Sigmoid colon (tissue), 4 donors: Measurements from ENCODE around the gene FUT9.

ENCODE experiments used
- EP300 ChIP-seq, 4 donors: sonication (generic); formaldehyde crosslinking; IDR thresholded peaks; one replicate each; pipeline ENCODE4 v1.6.1; 2017; ENCODE audit warnings: antibody characterized with exemption in 4 of 4
- POLR2A ChIP-seq, 2 donors: fragments of 450-650 bp; IDR thresholded peaks; one replicate each; pipeline ENCODE4 v1.6.1; 2016; ENCODE audit warnings: antibody characterized with exemption in 2 of 2, mild to moderate bottlenecking in 2 of 2, moderate library complexity in 2 of 2
- POLR2AphosphoS5 ChIP-seq, 4 donors: sonication (generic); formaldehyde crosslinking; IDR thresholded peaks; one replicate each; pipeline ENCODE4 v1.6.1; 2017; ENCODE audit warnings: antibody characterized with exemption in 4 of 4
- TF ChIP-seq, protein P1 (sequence below), 4 experiments: fragments of 450-650 bp in 3 of 4; fragments of 200-600 bp in 1 of 4; IDR thresholded peaks; one replicate each; pipeline ENCODE4 v1.5.1; 2016 to 2019; ENCODE audit warnings: antibody characterized with exemption in 4 of 4, mild to moderate bottlenecking in 3 of 4, moderate library complexity in 2 of 4

DNA sequence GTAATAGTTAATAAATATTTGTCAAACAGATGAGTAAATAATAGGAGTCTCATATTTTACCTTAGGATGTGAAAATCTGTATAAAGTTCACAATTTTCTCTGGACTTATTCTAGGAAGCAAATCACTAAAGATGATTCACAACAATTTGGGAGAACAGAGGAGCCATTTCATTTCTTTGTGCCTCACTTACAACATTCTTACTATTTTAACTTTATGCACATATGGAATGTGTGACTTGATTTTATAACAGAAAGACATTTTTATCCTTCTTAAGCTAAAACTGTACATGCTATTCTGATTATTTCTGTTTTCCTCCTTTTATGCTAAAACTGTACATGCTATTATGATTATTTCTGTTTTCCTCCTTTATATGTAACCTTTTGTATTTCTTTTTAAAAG is 83.3 kb downstream of the FUT9 start:
- TF ChIP-seq, protein P1, sequence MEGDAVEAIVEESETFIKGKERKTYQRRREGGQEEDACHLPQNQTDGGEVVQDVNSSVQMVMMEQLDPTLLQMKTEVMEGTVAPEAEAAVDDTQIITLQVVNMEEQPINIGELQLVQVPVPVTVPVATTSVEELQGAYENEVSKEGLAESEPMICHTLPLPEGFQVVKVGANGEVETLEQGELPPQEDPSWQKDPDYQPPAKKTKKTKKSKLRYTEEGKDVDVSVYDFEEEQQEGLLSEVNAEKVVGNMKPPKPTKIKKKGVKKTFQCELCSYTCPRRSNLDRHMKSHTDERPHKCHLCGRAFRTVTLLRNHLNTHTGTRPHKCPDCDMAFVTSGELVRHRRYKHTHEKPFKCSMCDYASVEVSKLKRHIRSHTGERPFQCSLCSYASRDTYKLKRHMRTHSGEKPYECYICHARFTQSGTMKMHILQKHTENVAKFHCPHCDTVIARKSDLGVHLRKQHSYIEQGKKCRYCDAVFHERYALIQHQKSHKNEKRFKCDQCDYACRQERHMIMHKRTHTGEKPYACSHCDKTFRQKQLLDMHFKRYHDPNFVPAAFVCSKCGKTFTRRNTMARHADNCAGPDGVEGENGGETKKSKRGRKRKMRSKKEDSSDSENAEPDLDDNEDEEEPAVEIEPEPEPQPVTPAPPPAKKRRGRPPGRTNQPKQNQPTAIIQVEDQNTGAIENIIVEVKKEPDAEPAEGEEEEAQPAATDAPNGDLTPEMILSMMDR (IDR thresholded peaks at IDR 0.05), result no peak
- TF ChIP-seq POLR2A (IDR thresholded peaks at IDR 0.05), result no peak
- no peak for TF ChIP-seq POLR2AphosphoS5 (IDR thresholded peaks at IDR 0.05)
- no peak for TF ChIP-seq EP300 (IDR thresholded peaks at IDR 0.05)
